Left ventricle myocardium inferior (tissue), 1 donor: Measurements from ENCODE around the gene CACNA1C. TPM values are rescaled to one million over a fixed set of nuclear protein-coding genes. Genes with fewer than 3 reads are reported as not detected.
A peak's percentile ranks its signal among the peaks of the same experiment; 100 is the strongest.

Experiments
- DNase-seq: peaks from one replicate; pipeline ENCODE4 v3.0.0-alpha.2; 2020
- H3K27ac ChIP-seq: fragments of 200-600 bp; replicated peaks from 2 replicates; pipeline ENCODE4 v1.8.0; 2021
- H3K27me3 ChIP-seq: fragments of 200-600 bp; 2 replicates; pipeline ENCODE4 v1.8.0; 2021; ENCODE audit warnings: low read depth
- H3K36me3 ChIP-seq: fragments of 200-600 bp; 2 replicates; pipeline ENCODE4 v1.8.0; 2021
- H3K4me1 ChIP-seq: fragments of 200-600 bp; 2 replicates; pipeline ENCODE4 v1.8.0; 2021
- H3K4me3 ChIP-seq: fragments of 200-600 bp; 2 replicates; pipeline ENCODE4 v1.8.0; 2021; ENCODE audit warnings: mild to moderate bottlenecking, moderate library complexity
- H3K9me3 ChIP-seq: fragments of 200-600 bp; replicated peaks from 2 replicates; pipeline ENCODE4 v1.8.0; 2021
- CTCF ChIP-seq: fragments of 200-600 bp; IDR thresholded peaks from 2 replicates; pipeline ENCODE4 v1.8.0; 2021; ENCODE audit warnings: antibody characterized with exemption, mild to moderate bottlenecking, borderline replicate concordance
- intact Hi-C: fragments of 100-400 bp; cut with micrococcal nuclease; formaldehyde crosslinking; loops from one replicate; pipeline ENCODE4 v1.11.0; 2022
- total RNA-seq: library from RNA; stranded (reverse); fragmentation: NEBNext Ultra II Directional; extraction: Animal tissue kit (Norgen Biotek cat#: 25700); gene quantifications from one replicate; pipeline ENCODE4 v1.2.1, GENCODE V29; 2021
- donor health status: DM: no; HTN: yes; CAD: no; lungs with severe emphysema.

Gene CACNA1C
- total RNA-seq, 1 donor from 2014 or later = 137 TPM

- no peaks in the 10 kb centered on the region for H3K27me3 ChIP-seq
- DNase-seq = peak; percentile 46
- intact Hi-C loops = no loop called here
- no peak for TF ChIP-seq CTCF
- H3K27ac ChIP-seq = peak overlapping the region; percentile 57
- no peaks in the 10 kb centered on the region for H3K9me3 ChIP-seq
- peaks cover 83% of the 10 kb centered on the region for H3K36me3 ChIP-seq
- no peak overlapping the region for H3K4me3 ChIP-seq
- peaks cover 13% of the 10 kb centered on the region for H3K4me1 ChIP-seq
Observed at GRCh38 chr12:2615665-2616402, 563.0 kb downstream of the CACNA1C start.

DNA sequence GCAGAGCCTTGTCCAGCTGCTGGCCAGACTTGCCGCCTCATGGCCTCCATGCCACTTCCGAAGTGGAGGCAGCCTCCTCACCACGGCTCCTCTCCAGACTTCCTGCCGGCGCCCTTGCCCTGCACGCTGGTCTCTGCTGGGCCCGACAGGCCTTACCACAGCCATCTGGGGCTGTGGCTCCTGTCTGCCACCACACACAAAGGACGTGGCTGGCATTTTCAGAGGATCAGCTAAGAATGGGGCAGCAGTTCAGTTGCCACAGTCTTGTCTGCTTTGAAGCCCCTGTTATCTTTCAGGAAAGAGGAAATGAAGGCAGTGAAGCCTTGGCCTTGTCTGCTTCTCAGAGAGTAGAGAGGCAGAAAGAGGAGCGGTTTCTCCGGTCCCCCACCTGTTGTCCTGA lies 564.0 kb downstream of the CACNA1C start:
- TF ChIP-seq CTCF = no peak
- no peaks in the 10 kb centered on the region for H3K9me3 ChIP-seq
- no peaks in the 10 kb centered on the region for H3K27me3 ChIP-seq
- H3K36me3 ChIP-seq = peaks cover 83% of the 10 kb centered on the region
- peak overlapping the region; percentile 57 for H3K27ac ChIP-seq
- intact Hi-C loops = no loop called here
- no peak for DNase-seq
- H3K4me3 ChIP-seq = no peak overlapping the region
- peaks cover 16% of the 10 kb centered on the region for H3K4me1 ChIP-seq

- Histone ChIP-seq H3K27me3 (no peaks in the 10 kb centered on the region), H3K9me3 (no peaks in the 10 kb centered on the region), H3K4me1 (peaks cover 21% of the 10 kb centered on the region), H3K4me3 (no peak overlapping the region), H3K27ac (peak overlapping the region; percentile 57), H3K36me3 (peaks cover 77% of the 10 kb centered on the region)
- DNase-seq = no peak
- intact Hi-C loops = no loop called here
- TF ChIP-seq CTCF = no peak
Observed at GRCh38 chr12:2617365-2617764, 564.6 kb downstream of the CACNA1C start.

DNA sequence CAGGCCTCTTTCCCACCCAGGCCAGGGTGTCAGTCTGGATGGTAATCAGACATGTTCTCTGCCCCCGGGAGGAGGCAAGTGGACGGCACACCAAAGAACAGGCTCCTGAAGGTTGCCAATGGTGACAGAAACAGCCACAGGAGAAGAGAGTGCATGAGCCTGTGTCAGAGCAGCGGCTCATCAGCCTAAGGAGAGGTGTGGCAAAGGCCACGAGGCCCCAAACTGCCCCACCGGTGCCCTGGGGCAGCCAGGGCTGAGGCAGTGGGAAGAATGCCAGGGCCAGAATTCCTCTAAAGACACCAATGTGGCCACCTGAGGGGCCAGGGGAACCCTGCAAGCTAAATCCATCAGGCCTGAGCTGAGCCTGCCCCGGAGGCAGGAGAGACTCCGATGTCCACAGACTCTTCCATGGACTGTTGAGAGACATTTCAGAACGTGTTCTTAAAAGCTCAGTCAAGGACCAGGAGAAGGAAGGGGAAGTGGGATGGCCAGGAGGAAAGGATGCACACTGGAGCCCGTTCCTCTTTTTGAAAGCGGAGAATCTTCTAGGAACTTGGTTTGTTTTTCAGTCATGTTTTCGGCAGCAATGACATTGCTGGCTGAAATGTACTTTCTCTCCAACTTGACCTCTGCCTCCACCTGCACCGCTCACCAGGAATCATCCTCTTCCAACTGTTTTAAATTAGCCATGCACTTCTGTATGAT lies 565.7 kb downstream of the CACNA1C start:
- H3K4me1 ChIP-seq = peaks cover 18% of the 10 kb centered on the region

GRCh38 chr12:2619136-2619535 lies 566.3 kb downstream of the CACNA1C start:
- DNase-seq = no peak
- Histone ChIP-seq H3K27me3 (no peaks in the 10 kb centered on the region), H3K4me1 (peaks cover 13% of the 10 kb centered on the region), H3K27ac (no peak overlapping the region), H3K36me3 (peaks cover 73% of the 10 kb centered on the region), H3K4me3 (no peak overlapping the region), H3K9me3 (no peaks in the 10 kb centered on the region)
- intact Hi-C loops = no loop called here
- no peak for TF ChIP-seq CTCF

More for the DNA sequence above, 565.7 kb downstream of the CACNA1C start:
- H3K27me3 ChIP-seq = no peaks in the 10 kb centered on the region
- H3K27ac ChIP-seq = no peak overlapping the region
- H3K36me3 ChIP-seq = peaks cover 73% of the 10 kb centered on the region
- no peak overlapping the region for H3K4me3 ChIP-seq
- no peak for TF ChIP-seq CTCF
- intact Hi-C loops = no loop called here
- no peaks in the 10 kb centered on the region for H3K9me3 ChIP-seq
- DNase-seq = no peak
